Mammary epithelial cell (primary cell): ENCODE data around the gene ABHD18.
"Not testable (repeated sequence)": the region's sequence is repeated elsewhere in the genome, so short reads cannot be mapped to it uniquely, and the experiment has no call there.

Experiments used
- EZH2 ChIP-seq: IDR thresholded peaks from 2 replicates; pipeline ENCODE4 v1.6.1; 2012; ENCODE audit warnings: low read length, inconsistent platforms, borderline replicate concordance
- TF ChIP-seq, protein P1 (sequence below), 2 donors: IDR thresholded peaks in 1 of 2; conservative IDR thresholded peaks in 1 of 2; 2 replicates each; pipeline ENCODE4 v1.5.1; 2011 to 2012; ENCODE audit warnings: inconsistent platforms in 2 of 2, low read length in 2 of 2, mild to moderate bottlenecking in 2 of 2, control low read depth in 1 of 2, low read depth in 1 of 2; ENCODE audit not compliant: insufficient read depth in 1 of 2; ENCODE audit errors: extremely low read depth in 1 of 2

- TF ChIP-seq EZH2: not testable (repeated sequence)
- TF ChIP-seq, protein P1, sequence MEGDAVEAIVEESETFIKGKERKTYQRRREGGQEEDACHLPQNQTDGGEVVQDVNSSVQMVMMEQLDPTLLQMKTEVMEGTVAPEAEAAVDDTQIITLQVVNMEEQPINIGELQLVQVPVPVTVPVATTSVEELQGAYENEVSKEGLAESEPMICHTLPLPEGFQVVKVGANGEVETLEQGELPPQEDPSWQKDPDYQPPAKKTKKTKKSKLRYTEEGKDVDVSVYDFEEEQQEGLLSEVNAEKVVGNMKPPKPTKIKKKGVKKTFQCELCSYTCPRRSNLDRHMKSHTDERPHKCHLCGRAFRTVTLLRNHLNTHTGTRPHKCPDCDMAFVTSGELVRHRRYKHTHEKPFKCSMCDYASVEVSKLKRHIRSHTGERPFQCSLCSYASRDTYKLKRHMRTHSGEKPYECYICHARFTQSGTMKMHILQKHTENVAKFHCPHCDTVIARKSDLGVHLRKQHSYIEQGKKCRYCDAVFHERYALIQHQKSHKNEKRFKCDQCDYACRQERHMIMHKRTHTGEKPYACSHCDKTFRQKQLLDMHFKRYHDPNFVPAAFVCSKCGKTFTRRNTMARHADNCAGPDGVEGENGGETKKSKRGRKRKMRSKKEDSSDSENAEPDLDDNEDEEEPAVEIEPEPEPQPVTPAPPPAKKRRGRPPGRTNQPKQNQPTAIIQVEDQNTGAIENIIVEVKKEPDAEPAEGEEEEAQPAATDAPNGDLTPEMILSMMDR (conservative IDR thresholded peaks at IDR 0.05 in 1 of 2, IDR thresholded peaks at IDR 0.05 in 1 of 2; ENCODE audit: extremely low read depth in 1 of 2, insufficient read depth in 1 of 2, low read depth in 1 of 2, low read length in 2 of 2): not testable (repeated sequence)
These were observed 31.3 kb downstream of the ABHD18 start for GRCh38 chr4:127996521-127996920.
